IPS-20b (cell line): Measurements from ENCODE around the gene RNF213.

Experiments
- H3K27ac ChIP-seq: one replicate; pipeline ENCODE4 v1.5.1; 2013; ENCODE audit warnings: low read length
- H3K27me3 ChIP-seq: 2 replicates; pipeline ENCODE4 v1.6.1; 2013; ENCODE audit warnings: mild to moderate bottlenecking, low read length, inconsistent platforms; ENCODE audit not compliant: insufficient read depth
- H3K36me3 ChIP-seq: 2 replicates; pipeline ENCODE4 v1.6.1; 2013; ENCODE audit warnings: low read depth, mild to moderate bottlenecking, inconsistent platforms, low read length, moderate library complexity; ENCODE audit not compliant: insufficient read depth
- H3K4me1 ChIP-seq: 2 replicates; pipeline ENCODE4 v1.6.1; 2013; ENCODE audit warnings: mild to moderate bottlenecking, control low read depth, inconsistent platforms, low read length, moderate library complexity; ENCODE audit not compliant: insufficient read depth
- H3K4me3 ChIP-seq: 2 replicates; pipeline ENCODE4 v1.5.1; 2013; ENCODE audit warnings: mild to moderate bottlenecking, low read length, inconsistent platforms
- H3K9ac ChIP-seq: 2 replicates; pipeline ENCODE4 v1.6.1; 2013; ENCODE audit warnings: low read depth, mild to moderate bottlenecking, inconsistent platforms, low read length, moderate library complexity
- H3K9me3 ChIP-seq: 2 replicates; pipeline ENCODE4 v1.6.1; 2013; ENCODE audit warnings: mild to moderate bottlenecking, low read depth, low read length, inconsistent platforms; ENCODE audit not compliant: insufficient read depth

RNF213 gene

GRCh38 chr17:80414803-80415625 lies 154.4 kb downstream of the RNF213 start, which contains the start of gene ENDOV:
TSS of gene ENDOV (plus strand) at chr17:80415167. CDS start at chr17:80415195, 28 bp downstream.
- Histone ChIP-seq H3K9ac (peak within 1 kb of the TSS; percentile 91), H3K9me3 (no peaks in the 10 kb centered on the region), H3K27ac (peak within 1 kb of the TSS; percentile 84), H3K4me1 (0 out of 2 replicates have a peak, but pooled peaks cover 3% of the 10 kb centered on the region), H3K36me3 (peaks cover 6% of the 10 kb centered on the region; the same call in 1 of the 2 replicates), H3K4me3 (peak within 1 kb of the TSS; percentile 98), H3K27me3 (peaks cover 25% of the 10 kb centered on the region)

GRCh38 chr17:80415626-80416137 lies 155.0 kb downstream of the RNF213 start:
- Histone ChIP-seq H3K9me3 (no peaks in the 10 kb centered on the region), H3K36me3 (peaks cover 6% of the 10 kb centered on the region; the same call in 1 of the 2 replicates), H3K4me3 (peak overlapping the region; percentile 98), H3K27me3 (peaks cover 25% of the 10 kb centered on the region), H3K4me1 (0 out of 2 replicates have a peak, but pooled peaks cover 3% of the 10 kb centered on the region), H3K9ac (peak overlapping the region; percentile 91; the same call in 1 of the 2 replicates), H3K27ac (no peak overlapping the region)

- Histone ChIP-seq H3K4me3 (peak overlapping the region; percentile 98; the same call in 1 of the 2 replicates), H3K9me3 (no peaks in the 10 kb centered on the region), H3K27ac (no peak overlapping the region), H3K27me3 (peaks cover 25% of the 10 kb centered on the region), H3K36me3 (peaks cover 6% of the 10 kb centered on the region; the same call in 1 of the 2 replicates), H3K9ac (no peak overlapping the region), H3K4me1 (0 out of 2 replicates have a peak, but pooled peaks cover 3% of the 10 kb centered on the region)
Measured at GRCh38 chr17:80416260-80416939, 155.7 kb downstream of the RNF213 start.

GRCh38 chr17:80416940-80417293 lies 156.3 kb downstream of the RNF213 start:
- peaks cover 6% of the 10 kb centered on the region; the same call in 1 of the 2 replicates for H3K36me3 ChIP-seq
- 0 out of 2 replicates have a peak, but pooled peaks cover 3% of the 10 kb centered on the region for H3K4me1 ChIP-seq
- H3K9ac ChIP-seq = no peak overlapping the region
- H3K9me3 ChIP-seq = no peaks in the 10 kb centered on the region
- no peak overlapping the region for H3K4me3 ChIP-seq
- H3K27ac ChIP-seq = no peak overlapping the region
- peaks cover 25% of the 10 kb centered on the region for H3K27me3 ChIP-seq

GRCh38 chr17:80418589-80418988 lies 157.9 kb downstream of the RNF213 start:
- H3K36me3 ChIP-seq = peaks cover 6% of the 10 kb centered on the region; the same call in 1 of the 2 replicates
- no peak overlapping the region for H3K9ac ChIP-seq
- H3K9me3 ChIP-seq = no peaks in the 10 kb centered on the region
- H3K27ac ChIP-seq = no peak overlapping the region
- H3K27me3 ChIP-seq = peaks cover 10% of the 10 kb centered on the region
- 0 out of 2 replicates have a peak, but pooled peaks cover 3% of the 10 kb centered on the region for H3K4me1 ChIP-seq
- no peak overlapping the region for H3K4me3 ChIP-seq

- Histone ChIP-seq H3K27ac (no peak overlapping the region), H3K27me3 (peaks cover 3% of the 10 kb centered on the region), H3K4me3 (no peak overlapping the region)
Measured at GRCh38 chr17:80419255-80419654, 158.6 kb downstream of the RNF213 start.

GRCh38 chr17:80421381-80422090 lies 160.9 kb downstream of the RNF213 start:
- Histone ChIP-seq H3K4me1 (no peaks in the 10 kb centered on the region), H3K27me3 (no peaks in the 10 kb centered on the region), H3K27ac (no peak overlapping the region), H3K9ac (no peak overlapping the region), H3K36me3 (peaks cover 6% of the 10 kb centered on the region; the same call in 1 of the 2 replicates), H3K9me3 (no peaks in the 10 kb centered on the region), H3K4me3 (no peak overlapping the region)

More at GRCh38 chr17:80419255-80419654, 158.6 kb downstream of the RNF213 start:
- H3K9me3 ChIP-seq = no peaks in the 10 kb centered on the region
- peaks cover 6% of the 10 kb centered on the region; the same call in 1 of the 2 replicates for H3K36me3 ChIP-seq
- no peak overlapping the region for H3K9ac ChIP-seq
- 0 out of 2 replicates have a peak, but pooled peaks cover under 1% of the 10 kb centered on the region for H3K4me1 ChIP-seq

- Histone ChIP-seq H3K9ac (no peak overlapping the region), H3K4me3 (no peak overlapping the region), H3K4me1 (no peaks in the 10 kb centered on the region), H3K27ac (no peak overlapping the region), H3K36me3 (peaks cover 6% of the 10 kb centered on the region; the same call in 1 of the 2 replicates), H3K9me3 (no peaks in the 10 kb centered on the region), H3K27me3 (no peaks in the 10 kb centered on the region; the same call in 1 of the 2 replicates)
Measured at GRCh38 chr17:80422276-80422675, 161.6 kb downstream of the RNF213 start.

GRCh38 chr17:80422981-80423380 lies 162.3 kb downstream of the RNF213 start:
- H3K4me1 ChIP-seq = no peaks in the 10 kb centered on the region
- no peak overlapping the region for H3K9ac ChIP-seq

GRCh38 chr17:80423536-80424225 lies 163.0 kb downstream of the RNF213 start:
- Histone ChIP-seq H3K4me1 (no peaks in the 10 kb centered on the region), H3K9ac (no peak overlapping the region), H3K27me3 (no peaks in the 10 kb centered on the region; the same call in 1 of the 2 replicates), H3K4me3 (no peak overlapping the region), H3K27ac (no peak overlapping the region), H3K36me3 (no peaks in the 10 kb centered on the region), H3K9me3 (no peaks in the 10 kb centered on the region)

More at GRCh38 chr17:80422981-80423380, 162.3 kb downstream of the RNF213 start:
- no peak overlapping the region for H3K27ac ChIP-seq
- no peak overlapping the region for H3K4me3 ChIP-seq
- H3K9me3 ChIP-seq = no peaks in the 10 kb centered on the region
- no peaks in the 10 kb centered on the region; the same call in 1 of the 2 replicates for H3K27me3 ChIP-seq
- peaks cover under 1% of the 10 kb centered on the region; the same call in 1 of the 2 replicates for H3K36me3 ChIP-seq
